Kidney (tissue), 14 donors: ENCODE results near the gene SLC12A6. TPM values are rescaled to one million over a fixed set of nuclear protein-coding genes. Genes with fewer than 3 reads are reported as not detected.

Experiments
- DNase-seq, 5 donors: peaks; one replicate each; pipeline ENCODE4 v3.0.0-alpha.2; 2013 to 2020
- FAIRE-seq: peaks from 2 replicates; lab custom pipeline; 2012; peaks lifted over from hg19 to GRCh38; lab: Jason Lieb, UNC
- H3K27ac ChIP-seq, 2 donors: one replicate each; pipeline ENCODE4 v1.7.0; 2013; ENCODE audit warnings: low read depth in 2 of 2, low read length in 2 of 2, inconsistent platforms in 1 of 2
- H3K27me3 ChIP-seq: one replicate; pipeline ENCODE4 v1.7.1; 2013; ENCODE audit warnings: low read length, inconsistent platforms; ENCODE audit not compliant: control insufficient read depth, insufficient read depth
- H3K36me3 ChIP-seq, 3 donors: one replicate each; pipeline versions ENCODE4 v1.7.0 to v1.7.1; 2013; ENCODE audit warnings: low read length in 3 of 3, control low read depth in 1 of 3, inconsistent platforms in 1 of 3; ENCODE audit not compliant: insufficient read depth in 3 of 3, control insufficient read depth in 2 of 3
- H3K4me1 ChIP-seq, 3 donors: one replicate each; pipeline versions ENCODE4 v1.7.0 to v1.7.1; 2013; ENCODE audit warnings: low read length in 3 of 3, inconsistent platforms in 1 of 3, low read depth in 1 of 3; ENCODE audit not compliant: control insufficient read depth in 2 of 3, insufficient read depth in 2 of 3
- H3K4me3 ChIP-seq, 3 donors: one replicate each; pipeline versions ENCODE4 v1.7.0 to v1.8.1; 2013; ENCODE audit warnings: low read length in 3 of 3, control low read depth in 1 of 3, inconsistent platforms in 1 of 3
- H3K9ac ChIP-seq, 3 donors: one replicate each; pipeline versions ENCODE4 v1.7.0 to v1.7.1; 2013; ENCODE audit warnings: low read length in 3 of 3, control low read depth in 1 of 3, inconsistent platforms in 1 of 3
- H3K9me3 ChIP-seq, 3 donors: one replicate each; pipeline versions ENCODE4 v1.7.0 to v1.7.1; 2013; ENCODE audit warnings: low read length in 3 of 3, control low read depth in 1 of 3, inconsistent platforms in 1 of 3; ENCODE audit not compliant: control insufficient read depth in 2 of 3, insufficient read depth in 1 of 3
- intact Hi-C: fragments of 100-400 bp; cut with DNase I; formaldehyde crosslinking; loops from one replicate; pipeline ENCODE4 v1.11.1; 2022
- polyA plus RNA-seq: library from polyadenylated mRNA; stranded (reverse); fragments of 350-450 nt; fragmentation: Illumina TruSeq; extraction: RNeasy Lipid Tissue Mini Kit (QIAGEN cat#74804); gene quantifications from one replicate; pipeline ENCODE4 v1.2.3, GENCODE V29; 2014; ENCODE audit warnings: low read depth, low replicate concordance; ENCODE audit not compliant: insufficient read depth
- total RNA-seq: library from RNA; stranded (reverse); fragmentation: NEBNext Ultra II Directional; extraction: Animal tissue kit (Norgen Biotek cat#: 25700); gene quantifications from one replicate; pipeline ENCODE4 v1.2.1, GENCODE V29; 2021
- TF ChIP-seq, protein P1 (sequence below): IDR thresholded peaks from 3 replicates; pipeline ENCODE4 v1.5.1; 2012; ENCODE audit warnings: mild to moderate bottlenecking, moderate library complexity, borderline replicate concordance; ENCODE audit not compliant: insufficient read depth; ENCODE audit errors: extremely low read depth
- donor health status: control.
- donor health status: control.
- donor health status: control.
- donor health status: control.
- donor health status: control.
- donor health status: DM: yes; HTN: yes; CAD: no.
- donor health status: Normal renal cell carcinoma (clear cell type).

The SLC12A6 gene
- total and polyA plus RNA-seq, 2 donors from 2014 or later, result 6.7 to 22.6 TPM

DNA sequence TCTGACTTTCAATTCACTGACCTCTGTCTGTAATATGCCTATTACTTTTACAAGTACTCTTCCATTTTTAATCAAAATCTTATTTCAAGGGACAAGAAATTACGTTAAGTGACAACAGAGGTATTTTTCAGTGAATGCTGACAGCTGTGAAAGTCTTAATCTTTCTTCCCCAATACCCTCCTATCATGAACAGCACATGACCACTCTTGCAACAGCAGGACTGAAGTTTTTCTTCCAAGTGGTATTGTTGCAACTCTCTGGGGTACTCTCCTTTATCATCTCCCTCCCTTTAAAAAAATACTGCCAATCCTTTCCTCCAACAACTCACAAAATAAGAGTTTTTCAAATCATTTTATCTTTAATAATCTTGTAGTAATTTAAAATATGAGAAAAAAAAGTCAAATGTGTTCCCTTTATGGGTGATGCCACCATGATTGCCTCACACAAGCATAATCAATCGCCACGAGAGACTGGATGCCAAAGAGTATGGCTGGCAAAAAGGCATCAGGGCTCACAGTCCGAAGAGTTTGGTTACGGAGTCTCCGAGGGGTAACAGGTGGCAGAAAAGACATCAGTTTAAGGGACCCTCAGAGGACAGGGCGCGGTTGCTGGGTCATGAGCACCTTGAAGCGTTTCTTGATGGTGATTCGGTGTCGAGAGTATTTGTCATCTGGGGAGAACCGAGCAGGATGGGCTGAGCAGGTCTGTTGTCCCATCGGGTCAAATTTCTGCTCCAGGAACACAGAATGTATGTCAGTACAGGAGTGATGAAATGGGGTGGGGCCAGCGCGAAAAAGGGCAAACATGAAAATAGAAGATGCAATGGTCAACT lies 4.0 kb upstream of the SLC12A6 start:
- H3K4me3 ChIP-seq, result peak overlapping the region; percentile 83 to 100 (median 95)
- no peak overlapping the region for H3K27ac ChIP-seq
- TF ChIP-seq, protein P1, sequence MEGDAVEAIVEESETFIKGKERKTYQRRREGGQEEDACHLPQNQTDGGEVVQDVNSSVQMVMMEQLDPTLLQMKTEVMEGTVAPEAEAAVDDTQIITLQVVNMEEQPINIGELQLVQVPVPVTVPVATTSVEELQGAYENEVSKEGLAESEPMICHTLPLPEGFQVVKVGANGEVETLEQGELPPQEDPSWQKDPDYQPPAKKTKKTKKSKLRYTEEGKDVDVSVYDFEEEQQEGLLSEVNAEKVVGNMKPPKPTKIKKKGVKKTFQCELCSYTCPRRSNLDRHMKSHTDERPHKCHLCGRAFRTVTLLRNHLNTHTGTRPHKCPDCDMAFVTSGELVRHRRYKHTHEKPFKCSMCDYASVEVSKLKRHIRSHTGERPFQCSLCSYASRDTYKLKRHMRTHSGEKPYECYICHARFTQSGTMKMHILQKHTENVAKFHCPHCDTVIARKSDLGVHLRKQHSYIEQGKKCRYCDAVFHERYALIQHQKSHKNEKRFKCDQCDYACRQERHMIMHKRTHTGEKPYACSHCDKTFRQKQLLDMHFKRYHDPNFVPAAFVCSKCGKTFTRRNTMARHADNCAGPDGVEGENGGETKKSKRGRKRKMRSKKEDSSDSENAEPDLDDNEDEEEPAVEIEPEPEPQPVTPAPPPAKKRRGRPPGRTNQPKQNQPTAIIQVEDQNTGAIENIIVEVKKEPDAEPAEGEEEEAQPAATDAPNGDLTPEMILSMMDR, result no peak
- H3K36me3 ChIP-seq, result no peaks in the 10 kb centered on the region
- intact Hi-C loops, result no loop called here
- DNase-seq (no peak), FAIRE-seq (no peak)
- H3K9ac ChIP-seq, result no peak overlapping the region
- peaks cover 0 to 9% (median 5%) of the 10 kb centered on the region in 3 donors for H3K4me1 ChIP-seq
- no peaks in the 10 kb centered on the region for H3K9me3 ChIP-seq
- no peaks in the 10 kb centered on the region for H3K27me3 ChIP-seq

DNA sequence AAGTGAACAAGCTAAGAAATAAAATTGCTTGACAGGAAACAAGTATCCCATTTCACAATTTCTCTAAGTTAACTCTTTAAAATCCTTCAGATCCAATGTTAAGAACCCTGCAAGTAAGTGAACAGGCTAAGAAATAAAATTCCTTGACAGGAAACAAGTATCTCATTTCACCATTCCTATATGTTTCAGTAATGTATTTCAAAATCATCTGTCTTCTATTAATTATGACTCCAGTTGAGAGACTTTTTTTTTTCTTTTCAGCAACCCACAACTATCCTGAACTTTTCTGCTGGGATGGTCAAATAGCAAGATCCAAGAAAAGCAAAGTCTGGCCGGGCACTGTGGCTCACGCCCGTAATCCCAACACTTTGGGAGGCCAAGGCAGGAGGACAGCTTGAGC lies 2.4 kb upstream of the SLC12A6 start:
- Histone ChIP-seq H3K9ac (no peak overlapping the region), H3K36me3 (no peaks in the 10 kb centered on the region), H3K27me3 (no peaks in the 10 kb centered on the region), H3K9me3 (no peaks in the 10 kb centered on the region), H3K4me1 (peaks cover 0 to 9% (median 7%) of the 10 kb centered on the region in 3 donors), H3K27ac (no peak overlapping the region), H3K4me3 (no peak overlapping the region)
- FAIRE-seq (no peak), DNase-seq (no peak)
- TF ChIP-seq, protein P1, result no peak
- intact Hi-C loops, result no loop called here

DNA sequence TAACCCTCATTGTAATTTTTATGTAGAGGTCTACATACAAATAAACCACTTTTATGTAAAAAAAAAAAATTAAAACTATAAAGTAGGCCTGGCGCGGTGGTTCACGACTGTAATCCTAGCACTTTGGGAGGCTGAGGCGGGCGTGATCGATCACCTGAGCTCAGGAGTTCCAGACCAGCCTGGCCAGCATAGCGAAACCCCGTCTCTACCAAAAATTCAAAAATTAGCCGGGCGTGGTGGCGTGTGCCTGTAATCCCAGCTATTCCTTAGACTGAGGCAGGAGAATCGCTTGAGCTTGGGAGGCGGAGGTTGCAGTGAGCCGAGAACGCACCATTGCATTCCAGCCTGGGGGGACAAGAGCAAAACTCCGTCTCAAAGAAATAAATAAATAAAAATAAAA lies 766 bp upstream of the SLC12A6 start:
- H3K9me3 ChIP-seq, result no peaks in the 10 kb centered on the region
- intact Hi-C loops, result no loop called here
- H3K27me3 ChIP-seq, result no peaks in the 10 kb centered on the region
- H3K36me3 ChIP-seq, result no peaks in the 10 kb centered on the region
- TF ChIP-seq, protein P1, result no peak
- peak overlapping the region in 1 of 3 donors; percentile 16 for H3K9ac ChIP-seq
- DNase-seq, result peak in 1 of 5 donors; percentile 60
- FAIRE-seq, result no peak
- H3K27ac ChIP-seq, result no peak overlapping the region
- H3K4me3 ChIP-seq, result peak overlapping the region; percentile 36 to 92 (median 42)
- H3K4me1 ChIP-seq, result peaks cover 0 to 9% (median 7%) of the 10 kb centered on the region in 3 donors
